Measurements from ENCODE around the gene RPGRIP1L. TPM values are rescaled to one million over a fixed set of nuclear protein-coding genes. Genes with fewer than 3 reads are reported as not detected.

RPGRIP1L gene
- total RNA-seq, 2 experiments from 2014 or later: 4.8 to 4.9 TPM

GRCh38 chr16:53668869-53669268 lies 34.8 kb downstream of the RPGRIP1L start:
- no peaks in the 10 kb centered on the region for H3K36me3 Mint-ChIP-seq (ENCODE audit: low read depth)
- DNase-seq: no peak
- ChIA-PET POLR2A (no interaction called here), CTCF (no interaction called here)
- peaks cover 5% of the 10 kb centered on the region for H3K4me1 Mint-ChIP-seq
- no peaks in the 10 kb centered on the region for H3K27me3 Mint-ChIP-seq
- no peak overlapping the region for H3K27ac Mint-ChIP-seq
- H3K4me3 Mint-ChIP-seq: no peak overlapping the region
- H3K9me3 Mint-ChIP-seq: no peaks in the 10 kb centered on the region

- Mint-ChIP-seq H3K36me3 (ENCODE audit: low read depth) (no peaks in the 10 kb centered on the region), H3K4me1 (peaks cover 5% of the 10 kb centered on the region), H3K9me3 (no peaks in the 10 kb centered on the region), H3K27ac (no peak overlapping the region), H3K27me3 (no peaks in the 10 kb centered on the region), H3K4me3 (no peak overlapping the region)
- ChIA-PET POLR2A (no interaction called here), CTCF (no interaction called here)
- no peak for DNase-seq
These were observed 36.8 kb downstream of the RPGRIP1L start for GRCh38 chr16:53666786-53667415.

- H3K27me3 Mint-ChIP-seq: no peaks in the 10 kb centered on the region
- H3K36me3 Mint-ChIP-seq (ENCODE audit: low read depth): no peaks in the 10 kb centered on the region
- H3K9me3 Mint-ChIP-seq: no peaks in the 10 kb centered on the region
- DNase-seq: no peak
- ChIA-PET POLR2A (no interaction called here), CTCF (no interaction called here)
- no peak overlapping the region for H3K4me3 Mint-ChIP-seq
- H3K4me1 Mint-ChIP-seq: peaks cover 5% of the 10 kb centered on the region
- H3K27ac Mint-ChIP-seq: no peak overlapping the region
These were observed 38.8 kb downstream of the RPGRIP1L start for GRCh38 chr16:53664724-53665345.

GRCh38 chr16:53662072-53662471 lies 41.6 kb downstream of the RPGRIP1L start:
- Mint-ChIP-seq H3K27me3 (no peaks in the 10 kb centered on the region), H3K4me3 (no peak overlapping the region), H3K9me3 (no peaks in the 10 kb centered on the region), H3K27ac (no peak overlapping the region), H3K4me1 (peaks cover 5% of the 10 kb centered on the region), H3K36me3 (ENCODE audit: low read depth) (no peaks in the 10 kb centered on the region)
- ChIA-PET POLR2A (no interaction called here), CTCF (no interaction called here)
- DNase-seq: no peak

- ChIA-PET CTCF (no interaction called here), POLR2A (no interaction called here)
- Mint-ChIP-seq H3K4me3 (no peak overlapping the region), H3K27ac (no peak overlapping the region), H3K27me3 (no peaks in the 10 kb centered on the region), H3K36me3 (ENCODE audit: low read depth) (no peaks in the 10 kb centered on the region), H3K4me1 (no peaks in the 10 kb centered on the region), H3K9me3 (no peaks in the 10 kb centered on the region)
- DNase-seq: no peak
These were observed 48.7 kb downstream of the RPGRIP1L start for GRCh38 chr16:53654946-53655345.

- no peaks in the 10 kb centered on the region for H3K27me3 Mint-ChIP-seq
- no peak overlapping the region for H3K4me3 Mint-ChIP-seq
- no peak for DNase-seq
- CTCF ChIA-PET: no interaction called here
- no peaks in the 10 kb centered on the region for H3K36me3 Mint-ChIP-seq (ENCODE audit: low read depth)
- no peaks in the 10 kb centered on the region for H3K4me1 Mint-ChIP-seq
- POLR2A ChIA-PET: no interaction called here
- no peaks in the 10 kb centered on the region for H3K9me3 Mint-ChIP-seq
- no peak overlapping the region for H3K27ac Mint-ChIP-seq
These were observed 52.3 kb downstream of the RPGRIP1L start for GRCh38 chr16:53651357-53651756.

- H3K36me3 Mint-ChIP-seq (ENCODE audit: low read depth): peaks cover 7% of the 10 kb centered on the region
- ChIA-PET POLR2A (no interaction called here), CTCF (no interaction called here)
- H3K4me3 Mint-ChIP-seq: no peak overlapping the region
- no peak overlapping the region for H3K27ac Mint-ChIP-seq
- no peak for DNase-seq
- no peaks in the 10 kb centered on the region for H3K4me1 Mint-ChIP-seq
- no peaks in the 10 kb centered on the region for H3K27me3 Mint-ChIP-seq
- H3K9me3 Mint-ChIP-seq: peaks cover 12% of the 10 kb centered on the region
These were observed 57.2 kb downstream of the RPGRIP1L start for GRCh38 chr16:53646506-53646905.

- no peaks in the 10 kb centered on the region for H3K27me3 Mint-ChIP-seq
- ChIA-PET POLR2A (interaction anchor here (0.7 kb wide), 1 partner anchor 8 kb away, joined by 3 read pairs; no protein-coding TSS in a partner anchor), CTCF (interaction anchor here (1.1 to 1.2 kb wide), 2 partner anchors 58 to 1332 kb away, joined by 3 read pairs; no protein-coding TSS in a partner anchor)
- H3K27ac Mint-ChIP-seq: no peak overlapping the region
- H3K9me3 Mint-ChIP-seq: peaks cover 12% of the 10 kb centered on the region
- no peaks in the 10 kb centered on the region for H3K4me1 Mint-ChIP-seq
- no peak for DNase-seq
- peaks cover 7% of the 10 kb centered on the region for H3K36me3 Mint-ChIP-seq (ENCODE audit: low read depth)
- no peak overlapping the region for H3K4me3 Mint-ChIP-seq
These were observed 60.2 kb downstream of the RPGRIP1L start for GRCh38 chr16:53643474-53643873.

GRCh38 chr16:53642094-53642493 lies 61.6 kb downstream of the RPGRIP1L start:
- no peaks in the 10 kb centered on the region for H3K27me3 Mint-ChIP-seq
- ChIA-PET CTCF (interaction anchor here (1.3 kb wide), 1 partner anchor 10 kb away, joined by 3 read pairs; no protein-coding TSS in a partner anchor), POLR2A (no interaction called here)
- no peak for DNase-seq
- no peak overlapping the region for H3K27ac Mint-ChIP-seq
- H3K4me3 Mint-ChIP-seq: no peak overlapping the region
- H3K9me3 Mint-ChIP-seq: peaks cover 12% of the 10 kb centered on the region
- H3K4me1 Mint-ChIP-seq: no peaks in the 10 kb centered on the region
- peaks cover 7% of the 10 kb centered on the region for H3K36me3 Mint-ChIP-seq (ENCODE audit: low read depth)

- Mint-ChIP-seq H3K27ac (no peak overlapping the region), H3K4me1 (no peaks in the 10 kb centered on the region), H3K36me3 (ENCODE audit: low read depth) (no peaks in the 10 kb centered on the region), H3K4me3 (no peak overlapping the region), H3K27me3 (no peaks in the 10 kb centered on the region), H3K9me3 (no peaks in the 10 kb centered on the region)
- POLR2A ChIA-PET: no interaction called here
- no peak for DNase-seq
- CTCF ChIA-PET: no interaction called here
These were observed 66.7 kb downstream of the RPGRIP1L start for GRCh38 chr16:53636978-53637377.

- no peak overlapping the region for H3K27ac Mint-ChIP-seq
- ChIA-PET CTCF (interaction anchor here (1.3 kb wide), 1 partner anchor 10 kb away, joined by 3 read pairs; no protein-coding TSS in a partner anchor), POLR2A (no interaction called here)
- H3K4me1 Mint-ChIP-seq: no peaks in the 10 kb centered on the region
- DNase-seq: no peak
- no peak overlapping the region for H3K4me3 Mint-ChIP-seq
- no peaks in the 10 kb centered on the region for H3K36me3 Mint-ChIP-seq (ENCODE audit: low read depth)
- no peaks in the 10 kb centered on the region for H3K27me3 Mint-ChIP-seq
- H3K9me3 Mint-ChIP-seq: no peaks in the 10 kb centered on the region
These were observed 71.1 kb downstream of the RPGRIP1L start for GRCh38 chr16:53632526-53632925.

GRCh38 chr16:53631236-53632025 lies 72.2 kb downstream of the RPGRIP1L start:
- no peak overlapping the region for H3K4me3 Mint-ChIP-seq
- H3K4me1 Mint-ChIP-seq: no peaks in the 10 kb centered on the region
- no peaks in the 10 kb centered on the region for H3K27me3 Mint-ChIP-seq
- no peaks in the 10 kb centered on the region for H3K36me3 Mint-ChIP-seq (ENCODE audit: low read depth)
- CTCF ChIA-PET: interaction anchor here (1.3 kb wide), 1 partner anchor 11 kb away, joined by 3 read pairs; no protein-coding TSS in a partner anchor
- no peaks in the 10 kb centered on the region for H3K9me3 Mint-ChIP-seq
- POLR2A ChIA-PET: no interaction called here
- DNase-seq: no peak
- H3K27ac Mint-ChIP-seq: no peak overlapping the region

- POLR2A ChIA-PET: no interaction called here
These were observed 73.9 kb downstream of the RPGRIP1L start for GRCh38 chr16:53629607-53630312.

More at GRCh38 chr16:53629607-53630312, 73.9 kb downstream of the RPGRIP1L start:
- Mint-ChIP-seq H3K4me1 (no peaks in the 10 kb centered on the region), H3K27ac (no peak overlapping the region), H3K36me3 (ENCODE audit: low read depth) (no peaks in the 10 kb centered on the region), H3K9me3 (no peaks in the 10 kb centered on the region), H3K4me3 (no peak overlapping the region), H3K27me3 (no peaks in the 10 kb centered on the region)
- DNase-seq: no peak
- CTCF ChIA-PET: interaction anchor here (0.5 kb wide), 1 partner anchor 75 kb away, joined by 3 read pairs; no protein-coding TSS in a partner anchor

All from activated CD4-positive, alpha-beta T cell treated with anti-CD3 and anti-CD28 coated beads, Interleukin-2, amount 10 ng/mL, durations not matched to agents 7 days and 5 days (primary cell).